ENCODE results near the gene ARHGEF38.

ARHGEF38 gene

GRCh38 chr4:105551965-105552746, at the start of gene ARHGEF38:
TSS of gene ARHGEF38 (plus strand) at chr4:105552620. CDS start at chr4:105552766, 146 bp downstream.
- H3K4me3 ChIP-seq (ENCODE audit: low read length): no peak within 1 kb of the TSS
- no peak for TF ChIP-seq ZNF274 (IDR thresholded peaks at IDR 0.05; ENCODE audit: low read depth, low read length)

GRCh38 chr4:105503484-105503883, 48.9 kb upstream of the ARHGEF38 start:
- H3K4me3 ChIP-seq (ENCODE audit: low read length): no peak overlapping the region
- TF ChIP-seq ZNF274 (IDR thresholded peaks at IDR 0.05; ENCODE audit: low read depth, low read length): no peak

- no peak for TF ChIP-seq ZNF274 (IDR thresholded peaks at IDR 0.05; ENCODE audit: low read depth, low read length)
- H3K4me3 ChIP-seq (ENCODE audit: low read length): no peak overlapping the region
Measured at GRCh38 chr4:105504744-105505143, 47.7 kb upstream of the ARHGEF38 start.

- no peak overlapping the region for H3K4me3 ChIP-seq (ENCODE audit: low read length)
- TF ChIP-seq ZNF274 (IDR thresholded peaks at IDR 0.05; ENCODE audit: low read depth, low read length): no peak
Measured at GRCh38 chr4:105509291-105509690, 43.1 kb upstream of the ARHGEF38 start.

- H3K4me3 ChIP-seq (ENCODE audit: low read length): no peak overlapping the region
- TF ChIP-seq ZNF274 (IDR thresholded peaks at IDR 0.05; ENCODE audit: low read depth, low read length): no peak
Measured at GRCh38 chr4:105509714-105510113, 42.7 kb upstream of the ARHGEF38 start.

GRCh38 chr4:105510245-105510644, 42.2 kb upstream of the ARHGEF38 start:
- no peak for TF ChIP-seq ZNF274 (IDR thresholded peaks at IDR 0.05; ENCODE audit: low read depth, low read length)
- no peak overlapping the region for H3K4me3 ChIP-seq (ENCODE audit: low read length)

- no peak for TF ChIP-seq ZNF274 (IDR thresholded peaks at IDR 0.05; ENCODE audit: low read depth, low read length)
Measured at GRCh38 chr4:105520819-105521790, 31.3 kb upstream of the ARHGEF38 start.

GRCh38 chr4:105526656-105527055, 25.8 kb upstream of the ARHGEF38 start:
- TF ChIP-seq ZNF274 (IDR thresholded peaks at IDR 0.05; ENCODE audit: low read depth, low read length): no peak
- no peak overlapping the region for H3K4me3 ChIP-seq (ENCODE audit: low read length)

More at GRCh38 chr4:105520819-105521790, 31.3 kb upstream of the ARHGEF38 start:
- H3K4me3 ChIP-seq (ENCODE audit: low read length): no peak overlapping the region

- no peak for TF ChIP-seq ZNF274 (IDR thresholded peaks at IDR 0.05; ENCODE audit: low read depth, low read length)
- H3K4me3 ChIP-seq (ENCODE audit: low read length): no peak overlapping the region
Measured at GRCh38 chr4:105527081-105527480, 25.3 kb upstream of the ARHGEF38 start.

- TF ChIP-seq ZNF274 (IDR thresholded peaks at IDR 0.05; ENCODE audit: low read depth, low read length): no peak
- no peak overlapping the region for H3K4me3 ChIP-seq (ENCODE audit: low read length)
Measured at GRCh38 chr4:105536601-105537000, 15.8 kb upstream of the ARHGEF38 start.

GRCh38 chr4:105541420-105541819, 11.0 kb upstream of the ARHGEF38 start:
- TF ChIP-seq ZNF274 (IDR thresholded peaks at IDR 0.05; ENCODE audit: low read depth, low read length): no peak
- H3K4me3 ChIP-seq (ENCODE audit: low read length): no peak overlapping the region

- H3K4me3 ChIP-seq (ENCODE audit: low read length): no peak overlapping the region
- TF ChIP-seq ZNF274 (IDR thresholded peaks at IDR 0.05; ENCODE audit: low read depth, low read length): no peak
Measured at GRCh38 chr4:105542039-105542438, 10.4 kb upstream of the ARHGEF38 start.

GRCh38 chr4:105543346-105543745, 9.1 kb upstream of the ARHGEF38 start:
- no peak overlapping the region for H3K4me3 ChIP-seq (ENCODE audit: low read length)
- TF ChIP-seq ZNF274 (IDR thresholded peaks at IDR 0.05; ENCODE audit: low read depth, low read length): no peak

- TF ChIP-seq ZNF274 (IDR thresholded peaks at IDR 0.05; ENCODE audit: low read depth, low read length): no peak
- H3K4me3 ChIP-seq (ENCODE audit: low read length): no peak overlapping the region
Measured at GRCh38 chr4:105543881-105544280, 8.5 kb upstream of the ARHGEF38 start.
